ENCODE measurements around the gene CDH13.

CDH13 gene

DNA sequence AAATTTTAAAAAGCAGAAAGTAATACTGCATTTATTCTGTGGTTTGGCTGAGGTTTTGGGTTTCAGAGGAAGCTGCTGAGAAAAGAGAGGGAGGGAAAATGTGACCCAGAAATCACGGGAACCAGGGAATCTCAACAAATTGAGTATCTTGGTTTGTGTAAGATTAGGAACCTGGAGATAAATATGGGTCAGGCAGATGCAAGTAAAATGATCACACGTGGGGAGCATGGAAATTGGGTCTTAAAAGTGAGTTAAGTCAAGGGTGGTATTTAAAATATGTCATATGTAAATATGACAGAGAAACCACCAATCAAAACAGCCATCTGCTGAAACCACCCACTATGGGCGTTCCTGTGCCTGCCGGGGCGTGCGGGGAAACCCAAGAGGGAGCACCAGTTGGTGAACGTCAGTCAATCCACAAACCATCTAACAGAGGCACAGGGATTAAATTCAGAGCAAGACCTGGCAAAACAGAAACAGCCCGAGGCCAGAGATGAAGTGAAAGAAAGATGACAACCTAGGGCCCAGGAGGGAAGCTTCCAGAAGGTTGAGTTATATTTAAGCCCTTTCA is 33.4 kb downstream of the CDH13 start:
- no peaks in the 10 kb centered on the region for H3K27me3 Mint-ChIP-seq
- H3K4me3 Mint-ChIP-seq = peak overlapping the region; percentile 55
- ATAC-seq (replicated peaks; ENCODE audit: extremely low read depth, poor library complexity, severe bottlenecking) = no peak
- peaks cover 3% of the 10 kb centered on the region for H3K36me3 Mint-ChIP-seq (ENCODE audit: insufficient read depth)
- no peaks in the 10 kb centered on the region for H3K9me3 Mint-ChIP-seq
- DNase-seq (ENCODE audit: low spot score in 2 of 2) = peak in 1 of 2 donors; percentile 20
- H3K27ac Mint-ChIP-seq (ENCODE audit: low read depth) = peak overlapping the region; percentile 89
- H3K4me1 Mint-ChIP-seq = peaks cover 48% of the 10 kb centered on the region

DNA sequence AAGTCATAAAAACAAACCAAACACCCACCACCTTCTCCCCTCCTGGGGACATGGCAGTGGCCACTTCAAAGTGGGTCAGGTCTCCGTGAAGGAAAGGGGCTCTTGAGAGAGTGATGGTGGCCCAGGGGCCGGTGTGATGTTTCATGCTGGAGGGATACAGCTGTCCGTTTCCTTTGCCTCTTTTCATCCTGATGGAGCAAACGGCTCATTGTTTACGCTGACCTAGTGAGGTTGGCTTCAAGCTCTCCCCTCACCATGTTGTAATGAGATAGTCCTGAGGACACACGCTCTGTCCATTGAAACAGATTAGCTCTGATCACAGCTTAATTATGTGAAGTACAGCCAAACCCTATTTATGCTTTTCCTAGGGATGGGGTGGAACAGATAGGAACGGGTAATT is 34.2 kb downstream of the CDH13 start:
- H3K27ac Mint-ChIP-seq (ENCODE audit: low read depth) = no peak overlapping the region
- peaks cover 41% of the 10 kb centered on the region for H3K4me1 Mint-ChIP-seq

DNA sequence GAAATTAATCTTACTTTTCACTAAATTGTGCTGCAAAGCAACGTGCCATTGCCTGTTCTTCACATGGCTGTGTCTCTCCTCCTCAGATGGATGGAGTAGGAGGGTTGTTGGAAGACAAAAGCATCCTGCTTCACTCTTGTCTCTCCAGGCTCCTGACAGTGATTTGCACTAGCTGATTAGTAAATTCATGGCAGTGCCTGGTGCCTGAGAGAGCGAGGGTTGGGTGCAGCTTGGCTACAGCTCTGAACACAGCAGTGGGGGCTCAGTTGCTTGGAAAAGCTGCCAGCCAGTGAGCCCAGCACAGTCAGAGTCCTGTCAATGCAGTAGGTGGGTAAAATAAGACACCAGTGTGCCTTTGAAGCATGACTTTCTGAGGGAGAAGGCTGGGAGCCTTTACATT is 37.4 kb downstream of the CDH13 start:
- no peak overlapping the region for H3K27ac Mint-ChIP-seq (ENCODE audit: low read depth)
- no peaks in the 10 kb centered on the region for H3K36me3 Mint-ChIP-seq (ENCODE audit: insufficient read depth)
- peaks cover 14% of the 10 kb centered on the region for H3K4me1 Mint-ChIP-seq
- H3K4me3 Mint-ChIP-seq = no peak overlapping the region
- no peaks in the 10 kb centered on the region for H3K27me3 Mint-ChIP-seq
- H3K9me3 Mint-ChIP-seq = no peaks in the 10 kb centered on the region
- DNase-seq (ENCODE audit: low spot score in 2 of 2) = no peak
- ATAC-seq (replicated peaks; ENCODE audit: extremely low read depth, poor library complexity, severe bottlenecking) = no peak

More for the DNA sequence above, 34.2 kb downstream of the CDH13 start:
- Mint-ChIP-seq H3K4me3 (no peak overlapping the region), H3K36me3 (ENCODE audit: insufficient read depth) (no peaks in the 10 kb centered on the region), H3K9me3 (no peaks in the 10 kb centered on the region), H3K27me3 (no peaks in the 10 kb centered on the region)
- ATAC-seq (replicated peaks; ENCODE audit: extremely low read depth, poor library complexity, severe bottlenecking) (no peak), DNase-seq (ENCODE audit: low spot score in 2 of 2) (no peak)

DNA sequence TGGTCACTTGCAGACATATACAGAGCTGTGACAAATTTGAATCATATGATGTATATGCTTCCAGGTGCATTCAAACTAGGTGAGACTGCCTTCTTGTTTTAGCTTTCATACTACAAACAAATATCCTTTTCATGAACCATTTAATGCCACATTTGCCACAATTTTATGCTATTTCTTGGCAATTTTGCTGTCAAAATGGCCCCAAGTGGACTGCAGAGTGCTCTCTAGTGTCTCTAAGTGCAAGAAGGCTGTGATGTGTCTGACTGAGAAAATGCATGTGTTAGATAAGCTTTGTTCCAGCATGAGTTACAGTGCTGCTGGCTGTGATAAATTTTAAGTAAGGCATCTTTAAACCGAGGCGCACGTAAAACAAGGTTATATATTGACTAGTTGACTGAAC is 38.3 kb downstream of the CDH13 start:
- Mint-ChIP-seq H3K4me3 (no peak overlapping the region), H3K27ac (ENCODE audit: low read depth) (no peak overlapping the region), H3K36me3 (ENCODE audit: insufficient read depth) (no peaks in the 10 kb centered on the region), H3K9me3 (no peaks in the 10 kb centered on the region), H3K4me1 (peaks cover 6% of the 10 kb centered on the region), H3K27me3 (no peaks in the 10 kb centered on the region)
- no peak for ATAC-seq (replicated peaks; ENCODE audit: extremely low read depth, poor library complexity, severe bottlenecking)
- DNase-seq (ENCODE audit: low spot score in 2 of 2) = no peak

DNA sequence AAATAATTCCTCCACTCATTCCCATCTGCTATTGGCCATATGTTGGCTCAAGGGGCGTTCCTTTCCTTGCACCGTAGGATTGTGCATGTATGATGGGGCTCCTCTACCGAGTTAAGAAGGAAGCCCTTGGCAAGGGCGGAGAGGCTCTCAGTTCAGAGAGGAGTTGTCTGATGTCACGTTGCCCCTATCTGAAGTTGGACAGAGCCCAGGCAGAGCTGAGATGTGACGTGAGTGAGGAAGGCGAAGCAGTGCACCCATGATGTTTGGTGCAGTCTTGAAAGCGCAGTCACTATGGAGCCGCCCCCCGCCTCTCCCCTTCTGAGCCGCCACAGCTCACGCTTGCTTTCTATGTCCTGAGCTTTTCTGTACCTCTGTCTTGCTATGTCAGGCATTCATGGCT is 40.7 kb downstream of the CDH13 start:
- no peaks in the 10 kb centered on the region for H3K27me3 Mint-ChIP-seq
- no peaks in the 10 kb centered on the region for H3K4me1 Mint-ChIP-seq
- H3K4me3 Mint-ChIP-seq = no peak overlapping the region
- H3K36me3 Mint-ChIP-seq (ENCODE audit: insufficient read depth) = no peaks in the 10 kb centered on the region
- H3K27ac Mint-ChIP-seq (ENCODE audit: low read depth) = no peak overlapping the region
- ATAC-seq (replicated peaks; ENCODE audit: extremely low read depth, poor library complexity, severe bottlenecking) (no peak), DNase-seq (ENCODE audit: low spot score in 2 of 2) (no peak)
- H3K9me3 Mint-ChIP-seq = no peaks in the 10 kb centered on the region

DNA sequence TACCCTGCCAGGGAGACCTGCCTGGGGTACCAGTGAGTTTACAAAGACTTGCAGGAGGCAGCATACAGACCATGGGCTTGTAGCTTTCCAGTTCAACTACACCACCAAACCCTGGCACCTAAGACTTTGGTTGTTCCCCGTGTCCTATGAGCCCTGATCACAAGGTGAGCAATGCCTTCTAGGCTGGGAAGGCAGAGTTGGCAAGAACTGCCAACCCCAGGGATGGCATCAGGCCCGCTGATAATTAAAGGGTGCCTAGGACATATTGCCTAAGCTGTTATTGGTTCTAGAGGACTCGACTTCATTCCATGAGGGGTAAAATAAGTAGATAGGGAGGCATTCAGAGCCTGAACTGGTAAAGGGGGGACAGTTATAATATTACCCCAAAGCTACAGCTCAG is 41.3 kb downstream of the CDH13 start:
- no peak overlapping the region for H3K4me3 Mint-ChIP-seq
- H3K4me1 Mint-ChIP-seq = no peaks in the 10 kb centered on the region
- no peaks in the 10 kb centered on the region for H3K27me3 Mint-ChIP-seq
- H3K9me3 Mint-ChIP-seq = no peaks in the 10 kb centered on the region
- no peak for DNase-seq (ENCODE audit: low spot score in 2 of 2)
- no peak for ATAC-seq (replicated peaks; ENCODE audit: extremely low read depth, poor library complexity, severe bottlenecking)
- no peaks in the 10 kb centered on the region for H3K36me3 Mint-ChIP-seq (ENCODE audit: insufficient read depth)
- no peak overlapping the region for H3K27ac Mint-ChIP-seq (ENCODE audit: low read depth)

DNA sequence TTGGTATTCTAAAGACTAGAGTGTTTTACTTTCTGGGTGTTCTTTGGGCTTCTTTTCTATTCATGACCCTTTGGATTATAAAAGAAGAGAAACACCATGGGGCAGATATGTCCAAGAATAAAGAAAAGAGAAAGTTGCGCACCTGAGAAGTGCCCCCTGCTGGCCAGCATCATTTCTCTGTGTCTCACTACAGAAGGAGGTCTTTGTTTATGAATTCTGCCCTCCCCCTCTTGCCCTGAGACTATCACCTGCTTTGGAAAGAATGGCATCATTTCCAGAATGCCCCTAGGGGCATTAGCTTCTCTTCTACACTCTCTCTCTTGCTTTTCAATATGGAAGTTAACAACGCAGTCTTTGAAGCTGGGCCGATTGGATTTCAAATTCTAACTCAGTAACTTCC is 45.0 kb downstream of the CDH13 start:
- Mint-ChIP-seq H3K36me3 (ENCODE audit: insufficient read depth) (no peaks in the 10 kb centered on the region), H3K27me3 (no peaks in the 10 kb centered on the region), H3K4me1 (no peaks in the 10 kb centered on the region), H3K27ac (ENCODE audit: low read depth) (no peak overlapping the region), H3K9me3 (no peaks in the 10 kb centered on the region), H3K4me3 (no peak overlapping the region)
- DNase-seq (ENCODE audit: low spot score in 2 of 2) = no peak
- no peak for ATAC-seq (replicated peaks; ENCODE audit: extremely low read depth, poor library complexity, severe bottlenecking)

DNA sequence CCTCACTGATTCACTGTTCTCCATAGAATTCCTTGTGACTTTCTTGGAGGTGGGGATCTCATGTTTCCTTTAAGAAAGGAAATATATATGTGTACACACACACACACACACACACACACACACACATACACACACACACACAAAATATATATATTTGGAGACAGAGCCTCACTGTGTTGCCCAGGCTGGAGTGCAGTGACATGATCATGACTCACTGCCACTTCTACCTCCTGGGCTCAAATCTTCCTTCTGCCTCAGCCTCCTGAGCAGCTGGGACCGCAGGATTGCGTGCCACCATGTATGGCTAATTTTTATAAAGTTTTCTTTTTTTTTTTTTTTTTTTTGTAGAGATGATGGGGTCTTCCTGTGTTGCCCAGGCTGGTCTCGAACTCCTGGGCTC is 45.9 kb downstream of the CDH13 start:
- H3K4me1 Mint-ChIP-seq = no peaks in the 10 kb centered on the region
- no peak for ATAC-seq (replicated peaks; ENCODE audit: extremely low read depth, poor library complexity, severe bottlenecking)
- H3K27ac Mint-ChIP-seq (ENCODE audit: low read depth) = no peak overlapping the region
- H3K4me3 Mint-ChIP-seq = no peak overlapping the region
- no peaks in the 10 kb centered on the region for H3K9me3 Mint-ChIP-seq
- H3K36me3 Mint-ChIP-seq (ENCODE audit: insufficient read depth) = no peaks in the 10 kb centered on the region
- H3K27me3 Mint-ChIP-seq = no peaks in the 10 kb centered on the region
- no peak for DNase-seq (ENCODE audit: low spot score in 2 of 2)

DNA sequence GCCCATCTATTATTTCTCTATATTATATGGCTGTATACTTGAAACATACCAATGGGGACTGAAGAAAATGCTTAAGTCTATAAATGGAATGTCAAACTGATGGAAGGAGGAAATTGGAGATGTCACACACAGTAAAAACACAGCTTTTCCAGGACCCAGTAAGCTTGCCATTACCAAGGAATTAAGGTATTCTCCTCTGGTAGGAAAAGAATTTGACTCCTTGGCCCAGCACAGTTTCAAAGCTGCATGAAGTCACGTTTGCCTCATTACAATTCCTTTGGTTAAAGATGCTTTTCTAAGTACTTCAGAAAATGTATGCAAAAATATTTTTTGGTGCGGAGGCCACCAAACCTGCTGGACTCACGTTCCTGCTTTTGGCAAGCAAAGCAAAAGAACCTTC is 48.5 kb downstream of the CDH13 start:
- H3K9me3 Mint-ChIP-seq = no peaks in the 10 kb centered on the region
- H3K27ac Mint-ChIP-seq (ENCODE audit: low read depth) = no peak overlapping the region
- H3K27me3 Mint-ChIP-seq = no peaks in the 10 kb centered on the region
- H3K4me1 Mint-ChIP-seq = no peaks in the 10 kb centered on the region
- ATAC-seq (replicated peaks; ENCODE audit: extremely low read depth, poor library complexity, severe bottlenecking) (no peak), DNase-seq (ENCODE audit: low spot score in 2 of 2) (no peak)
- no peak overlapping the region for H3K4me3 Mint-ChIP-seq
- H3K36me3 Mint-ChIP-seq (ENCODE audit: insufficient read depth) = no peaks in the 10 kb centered on the region

DNA sequence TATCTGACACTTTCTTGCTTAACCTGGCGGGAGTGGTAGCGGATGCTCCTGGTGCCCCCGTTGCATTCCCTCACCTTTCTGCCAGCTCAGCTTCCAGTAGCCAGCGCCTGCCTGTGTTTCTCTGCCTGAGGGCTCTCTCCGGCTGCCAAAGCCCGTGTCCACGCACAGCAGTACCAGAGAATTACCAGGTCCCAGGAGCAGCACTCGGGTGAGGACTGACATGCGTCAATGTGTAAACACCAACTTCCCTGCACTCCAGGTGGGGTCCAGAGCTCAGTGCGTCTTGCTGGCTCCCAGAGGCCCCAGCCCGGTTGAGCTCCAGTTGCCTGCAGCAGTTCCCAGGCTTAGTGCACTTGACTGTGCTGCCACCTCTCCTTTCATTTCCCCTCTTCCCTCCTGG is 54.8 kb downstream of the CDH13 start:
- Mint-ChIP-seq H3K9me3 (no peaks in the 10 kb centered on the region), H3K4me3 (no peak overlapping the region), H3K27ac (ENCODE audit: low read depth) (no peak overlapping the region), H3K36me3 (ENCODE audit: insufficient read depth) (no peaks in the 10 kb centered on the region), H3K27me3 (peaks cover 22% of the 10 kb centered on the region), H3K4me1 (no peaks in the 10 kb centered on the region)
- ATAC-seq (replicated peaks; ENCODE audit: extremely low read depth, poor library complexity, severe bottlenecking) (no peak), DNase-seq (ENCODE audit: low spot score in 2 of 2) (no peak)

DNA sequence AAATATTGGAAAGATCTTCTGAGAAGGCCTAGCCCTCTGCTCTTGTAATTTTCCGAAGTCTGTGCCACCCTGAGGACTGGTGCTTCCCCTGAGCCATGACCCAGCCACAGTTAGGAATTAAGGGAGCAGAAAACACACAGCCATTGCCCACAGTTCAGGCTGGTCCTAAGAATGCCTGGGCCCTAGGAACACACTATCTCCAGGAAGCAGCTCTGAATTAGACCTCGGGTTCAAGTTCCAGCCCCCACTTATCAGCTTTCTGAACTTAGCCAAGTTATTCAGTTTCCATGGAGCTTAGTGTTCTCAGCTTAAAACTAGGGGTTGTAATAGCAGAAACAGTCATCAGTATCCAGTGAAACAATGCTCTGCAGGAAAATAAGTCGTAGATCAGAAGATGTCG is 56.0 kb downstream of the CDH13 start:
- H3K4me3 Mint-ChIP-seq = no peak overlapping the region
- H3K36me3 Mint-ChIP-seq (ENCODE audit: insufficient read depth) = no peaks in the 10 kb centered on the region
- DNase-seq (ENCODE audit: low spot score in 2 of 2) (no peak), ATAC-seq (replicated peaks; ENCODE audit: extremely low read depth, poor library complexity, severe bottlenecking) (no peak)
- H3K4me1 Mint-ChIP-seq = no peaks in the 10 kb centered on the region
- H3K27me3 Mint-ChIP-seq = peaks cover 26% of the 10 kb centered on the region
- H3K9me3 Mint-ChIP-seq = no peaks in the 10 kb centered on the region
- H3K27ac Mint-ChIP-seq (ENCODE audit: low read depth) = no peak overlapping the region

DNA sequence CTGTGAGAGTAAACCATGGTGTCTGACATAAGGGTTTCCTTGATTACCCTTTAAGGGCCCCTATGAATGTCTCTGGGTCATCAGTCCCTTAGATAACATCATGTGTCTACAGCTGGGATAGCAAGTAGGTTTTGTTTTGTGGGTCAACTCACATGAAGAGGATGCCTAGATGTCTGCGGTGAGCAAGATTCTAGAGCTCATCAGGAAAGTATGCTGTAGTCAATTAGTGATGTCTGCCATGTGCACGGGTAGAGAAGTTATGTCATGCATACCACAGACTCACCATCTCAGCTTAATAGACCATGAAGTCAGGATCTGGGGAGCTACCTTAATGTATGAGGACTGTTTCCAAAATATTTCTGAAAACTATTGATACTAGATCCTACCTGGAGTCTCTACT is 57.5 kb downstream of the CDH13 start:
- H3K27ac Mint-ChIP-seq (ENCODE audit: low read depth) = no peak overlapping the region
- no peaks in the 10 kb centered on the region for H3K36me3 Mint-ChIP-seq (ENCODE audit: insufficient read depth)
- ATAC-seq (replicated peaks; ENCODE audit: extremely low read depth, poor library complexity, severe bottlenecking) (no peak), DNase-seq (ENCODE audit: low spot score in 2 of 2) (no peak)
- H3K4me1 Mint-ChIP-seq = no peaks in the 10 kb centered on the region
- H3K27me3 Mint-ChIP-seq = peaks cover 26% of the 10 kb centered on the region
- no peaks in the 10 kb centered on the region for H3K9me3 Mint-ChIP-seq
- H3K4me3 Mint-ChIP-seq = no peak overlapping the region

DNA sequence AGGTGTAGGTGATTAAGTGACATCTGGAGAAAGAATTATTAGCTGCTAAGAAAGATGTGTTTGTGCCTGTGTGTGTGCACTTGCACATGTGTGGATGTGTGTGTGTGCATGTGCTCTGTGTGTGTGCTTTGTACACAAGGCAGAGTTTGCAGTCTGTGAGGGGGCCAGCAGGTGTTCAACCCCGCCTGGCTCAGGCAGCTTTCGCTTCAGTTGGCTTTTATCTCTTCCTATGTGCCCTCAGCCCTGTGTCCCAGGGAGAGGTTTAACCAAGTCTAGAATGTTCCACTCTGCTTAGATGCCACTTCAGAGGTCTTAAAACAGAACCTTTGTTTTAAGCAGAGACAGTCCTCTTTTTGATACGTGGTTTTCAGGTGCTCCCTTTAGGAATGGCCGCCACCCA is 58.8 kb downstream of the CDH13 start:
- Mint-ChIP-seq H3K4me1 (no peaks in the 10 kb centered on the region), H3K27me3 (peaks cover 26% of the 10 kb centered on the region), H3K36me3 (ENCODE audit: insufficient read depth) (no peaks in the 10 kb centered on the region), H3K27ac (ENCODE audit: low read depth) (no peak overlapping the region), H3K4me3 (no peak overlapping the region), H3K9me3 (no peaks in the 10 kb centered on the region)
- DNase-seq (ENCODE audit: low spot score in 2 of 2) (no peak), ATAC-seq (replicated peaks; ENCODE audit: extremely low read depth, poor library complexity, severe bottlenecking) (no peak)
